ENCODE data around the gene PHPT1. TPM values are rescaled to one million over a fixed set of nuclear protein-coding genes. Genes with fewer than 3 reads are reported as not detected.
"Not testable (repeated sequence)": the region's sequence is repeated elsewhere in the genome, so short reads cannot be mapped to it uniquely, and the experiment has no call there.

The PHPT1 gene
- total RNA-seq, 1 donor from 2014 or later: 49.1 TPM

DNA sequence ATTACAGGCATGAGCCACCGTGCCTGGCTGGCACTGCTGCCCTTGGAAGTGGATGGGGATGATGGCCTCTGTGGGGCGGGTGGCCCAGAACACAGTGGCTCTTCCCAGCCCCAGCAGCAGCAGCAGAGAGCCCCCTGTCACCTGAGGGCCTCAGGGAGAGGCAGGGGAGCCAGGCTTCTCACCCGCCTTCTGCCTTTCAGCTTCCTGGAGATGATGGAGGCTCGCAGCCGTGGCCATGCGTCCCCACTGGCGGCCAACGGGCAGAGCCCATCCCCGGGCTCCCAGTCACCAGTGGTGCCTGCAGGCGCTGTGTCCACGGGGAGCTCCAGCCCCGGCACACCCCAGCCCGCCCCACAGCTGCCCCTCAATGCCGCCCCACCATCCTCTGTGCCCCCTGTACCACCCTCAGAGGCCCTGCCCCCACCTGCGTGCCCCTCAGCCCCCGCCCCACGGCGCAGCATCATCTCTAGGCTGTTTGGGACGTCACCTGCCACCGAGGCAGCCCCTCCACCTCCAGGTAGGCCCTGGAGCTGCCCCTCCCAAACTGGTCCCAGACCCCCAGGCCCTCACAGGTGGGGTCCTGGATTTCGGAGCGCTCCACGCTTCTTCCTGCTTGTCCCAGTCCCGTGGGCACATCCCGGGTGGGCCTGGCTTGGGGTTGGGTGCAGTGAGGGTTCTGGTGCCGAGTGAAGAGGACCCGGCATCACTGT, 11.9 kb upstream of the PHPT1 start:
- DNase-seq (ENCODE audit: low spot score): no peak

- DNase-seq (ENCODE audit: low spot score): not testable (repeated sequence)
Observed at GRCh38 chr9:136837856-136838277, 11.3 kb upstream of the PHPT1 start.

GRCh38 chr9:136838314-136839228, 10.6 kb upstream of the PHPT1 start:
- no peak for DNase-seq (ENCODE audit: low spot score)

DNA sequence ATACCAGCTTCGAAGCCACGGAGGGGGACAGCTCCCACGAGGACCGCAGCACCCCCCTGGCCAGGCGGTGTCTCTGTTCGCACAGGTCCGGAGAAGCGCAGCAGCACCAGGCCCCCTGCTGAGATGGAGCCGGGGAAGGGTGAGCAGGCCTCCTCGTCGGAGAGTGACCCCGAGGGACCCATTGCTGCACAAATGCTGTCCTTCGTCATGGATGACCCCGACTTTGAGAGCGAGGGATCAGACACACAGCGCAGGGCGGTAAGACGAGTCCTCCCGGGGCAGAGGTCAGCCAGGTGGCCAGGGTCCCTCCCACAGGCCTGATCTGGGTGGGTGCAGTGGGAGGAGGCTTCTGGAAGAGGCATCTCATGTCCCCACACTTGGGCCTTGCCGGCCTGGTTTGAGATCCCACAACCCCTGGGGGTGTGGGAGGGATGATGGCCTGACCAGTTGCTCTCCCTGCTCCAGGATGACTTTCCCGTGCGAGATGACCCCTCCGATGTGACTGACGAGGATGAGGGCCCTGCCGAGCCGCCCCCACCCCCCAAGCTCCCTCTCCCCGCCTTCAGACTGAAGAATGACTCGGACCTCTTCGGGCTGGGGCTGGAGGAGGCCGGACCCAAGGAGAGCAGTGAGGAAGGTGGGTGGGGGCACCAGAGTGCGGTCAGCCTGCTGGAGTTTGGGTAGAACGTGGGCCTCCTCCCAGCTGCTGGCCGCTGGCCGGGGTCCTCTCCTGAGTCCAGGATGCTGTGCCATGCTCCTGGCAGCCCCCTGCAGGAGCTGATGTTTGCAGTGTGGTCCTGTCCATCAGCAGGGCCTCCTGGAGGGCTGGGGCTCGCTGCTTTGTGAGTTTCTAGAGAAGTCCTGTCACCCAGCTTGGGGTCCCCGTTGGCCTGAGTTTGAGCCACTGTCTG, 9.7 kb upstream of the PHPT1 start:
- no peak for DNase-seq (ENCODE audit: low spot score)

GRCh38 chr9:136840140-136840876, 8.9 kb upstream of the PHPT1 start:
- DNase-seq (ENCODE audit: low spot score): no peak

DNA sequence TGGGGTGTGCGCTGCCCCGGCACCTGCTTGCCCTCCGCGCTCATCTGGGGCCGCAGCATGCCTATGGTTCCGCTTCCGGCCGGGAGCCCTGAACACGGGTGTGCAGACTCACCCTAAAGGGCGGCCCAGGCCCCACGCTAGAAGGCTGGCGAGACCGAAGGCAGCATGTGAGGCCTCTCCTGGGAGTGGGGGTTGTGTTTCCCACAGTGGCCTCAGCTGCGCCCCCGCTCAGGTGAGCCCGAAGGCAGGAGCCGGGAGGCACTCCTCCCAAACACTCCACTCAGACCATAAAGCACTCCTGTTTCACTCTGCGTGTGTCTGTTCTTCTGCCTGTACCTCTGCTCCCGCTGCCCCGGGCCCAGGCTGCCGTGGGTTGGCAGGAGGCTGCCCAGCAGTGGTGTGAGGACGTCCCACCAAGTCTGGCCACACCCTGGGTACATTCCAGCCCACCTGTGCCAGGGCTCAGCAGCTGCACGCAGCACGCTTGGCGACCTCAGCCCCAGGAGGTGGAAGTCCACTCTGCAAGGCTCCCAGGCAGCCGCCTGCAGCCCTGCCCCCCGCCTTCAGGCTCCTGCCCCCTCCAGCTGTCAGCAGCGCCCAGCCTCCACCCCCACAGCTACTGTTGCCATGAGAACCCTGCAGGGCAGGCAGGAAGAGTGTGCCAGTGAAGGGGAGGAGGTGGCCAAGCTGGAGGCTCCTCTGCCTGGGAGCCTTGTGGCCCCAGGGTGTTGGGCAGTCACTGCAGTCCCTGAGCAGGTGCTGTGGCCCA, 8.1 kb upstream of the PHPT1 start:
- DNase-seq (ENCODE audit: low spot score): peak; percentile 73

GRCh38 chr9:136841646-136842379, 7.4 kb upstream of the PHPT1 start:
- not testable (repeated sequence) for DNase-seq (ENCODE audit: low spot score)

DNA sequence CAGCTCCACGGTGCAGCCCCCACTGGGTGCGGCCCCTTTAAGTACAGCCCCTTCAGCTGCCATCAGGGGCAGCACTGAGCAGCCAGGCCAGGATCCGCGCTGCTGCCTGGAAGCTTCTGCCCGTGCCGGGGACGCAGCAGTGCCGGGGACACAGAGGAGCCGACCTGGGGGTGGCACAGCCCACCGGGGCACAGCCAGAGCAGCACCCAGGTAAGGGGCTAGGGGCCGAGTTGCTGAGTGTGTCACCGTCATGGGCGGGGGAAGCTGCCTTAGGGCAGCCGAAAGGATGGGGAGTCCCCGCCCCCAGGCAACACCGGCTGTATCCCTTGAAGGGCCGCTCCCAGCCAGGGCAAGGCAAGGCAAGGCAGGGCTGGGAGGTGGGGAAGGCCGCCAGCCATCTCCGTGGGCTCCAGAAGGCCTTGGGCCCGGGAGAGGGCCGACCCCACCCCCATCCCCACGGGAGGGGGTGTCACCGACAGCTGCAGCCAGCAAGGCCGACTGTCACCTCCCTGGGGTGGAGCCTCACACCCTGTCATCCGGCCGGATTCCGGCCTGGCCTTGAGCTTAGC, 6.7 kb upstream of the PHPT1 start, which contains the start of gene AJM1:
Gene AJM1, plus strand, starts transcription at position 99 of the 569 bp plus-strand sequence. CDS start 1,937 bp downstream, outside the sequence.
- peak; percentile 88 for DNase-seq (ENCODE audit: low spot score)

- DNase-seq (ENCODE audit: low spot score): not testable (repeated sequence)
Observed at GRCh38 chr9:136843159-136843800, 5.9 kb upstream of the PHPT1 start.

DNA sequence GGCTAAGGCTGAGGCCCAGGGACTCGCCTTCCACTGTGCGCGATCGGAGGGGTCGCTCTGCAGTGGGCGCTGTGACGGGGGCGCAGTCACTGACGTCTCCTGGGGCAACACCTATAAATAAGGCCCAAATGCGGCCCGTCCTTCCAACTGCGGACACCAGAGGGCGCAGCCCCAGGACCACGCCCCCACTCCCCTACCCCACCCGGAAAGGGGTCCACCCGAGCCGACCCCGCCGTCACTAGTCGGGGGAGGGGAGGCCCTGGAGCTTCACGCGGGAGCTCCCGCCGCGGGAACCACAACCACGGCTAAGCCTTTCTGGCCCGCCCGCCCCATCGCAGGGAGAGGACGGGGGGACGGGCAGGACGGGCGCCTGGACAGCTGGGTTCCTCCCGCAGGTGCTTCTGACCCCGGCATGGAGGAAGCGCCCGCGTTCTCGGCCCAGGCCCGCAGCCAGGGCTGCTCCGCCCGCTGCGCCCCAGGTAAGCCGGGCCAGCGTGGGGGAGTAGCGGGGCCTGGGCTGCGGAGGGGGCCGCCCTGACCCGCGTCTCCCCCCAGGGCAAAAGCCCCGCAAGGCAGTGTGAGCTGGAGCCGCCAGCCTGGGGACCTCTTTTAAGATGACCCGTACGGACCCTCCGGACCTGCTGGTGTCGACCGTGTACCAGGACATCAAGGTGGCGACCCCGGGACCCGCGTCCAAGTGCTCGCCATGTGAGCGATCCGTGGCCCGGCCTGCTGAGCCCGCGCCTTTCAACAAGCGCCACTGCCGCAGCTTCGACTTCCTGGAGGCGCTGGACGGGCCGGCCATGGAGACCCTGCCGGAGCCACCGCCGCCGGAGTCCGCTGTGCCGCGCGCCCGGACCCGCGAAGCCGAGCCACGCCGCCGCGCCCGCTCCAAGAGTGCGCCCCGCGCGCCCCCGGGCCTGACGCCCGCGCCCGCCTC, 5.1 kb upstream of the PHPT1 start:
- DNase-seq (ENCODE audit: low spot score): not testable (repeated sequence)

DNA sequence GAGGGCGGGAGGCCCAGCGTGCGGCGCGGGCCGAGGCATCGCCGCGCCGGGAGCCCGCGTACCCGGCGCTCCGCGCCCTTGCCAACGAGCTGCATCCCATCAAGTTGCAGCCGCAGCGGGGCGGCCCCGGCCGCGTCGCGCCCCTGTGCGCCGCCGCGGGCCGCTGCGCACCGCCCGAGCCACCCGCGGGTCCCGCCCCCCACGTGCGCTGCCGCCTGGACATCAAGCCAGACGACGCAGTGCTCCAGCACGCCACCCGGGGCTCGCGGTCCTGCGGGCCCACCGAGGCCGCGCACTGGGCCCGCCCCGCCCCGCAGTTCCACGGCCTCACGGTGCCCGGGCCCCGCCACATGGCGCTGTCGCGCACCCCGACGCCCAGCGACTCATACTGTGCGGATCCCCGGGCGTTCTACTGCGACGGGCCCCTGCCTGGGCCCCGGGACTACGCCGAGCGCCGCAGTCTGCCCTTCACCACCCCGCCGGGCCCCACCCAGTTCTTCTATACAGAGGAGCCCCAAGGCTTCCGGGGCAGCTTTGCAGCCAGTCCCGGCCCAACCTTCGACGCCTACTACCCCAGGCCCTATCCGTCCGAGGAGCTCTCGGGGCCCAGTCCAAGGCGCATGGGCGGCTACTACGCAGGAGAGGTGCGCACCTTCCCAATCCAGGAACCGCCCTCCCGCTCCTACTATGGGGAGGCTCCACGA, 4.3 kb upstream of the PHPT1 start:
- no peak for DNase-seq (ENCODE audit: low spot score)

- no peak for DNase-seq (ENCODE audit: low spot score)
Observed at GRCh38 chr9:136845465-136846260, 3.5 kb upstream of the PHPT1 start.

DNA sequence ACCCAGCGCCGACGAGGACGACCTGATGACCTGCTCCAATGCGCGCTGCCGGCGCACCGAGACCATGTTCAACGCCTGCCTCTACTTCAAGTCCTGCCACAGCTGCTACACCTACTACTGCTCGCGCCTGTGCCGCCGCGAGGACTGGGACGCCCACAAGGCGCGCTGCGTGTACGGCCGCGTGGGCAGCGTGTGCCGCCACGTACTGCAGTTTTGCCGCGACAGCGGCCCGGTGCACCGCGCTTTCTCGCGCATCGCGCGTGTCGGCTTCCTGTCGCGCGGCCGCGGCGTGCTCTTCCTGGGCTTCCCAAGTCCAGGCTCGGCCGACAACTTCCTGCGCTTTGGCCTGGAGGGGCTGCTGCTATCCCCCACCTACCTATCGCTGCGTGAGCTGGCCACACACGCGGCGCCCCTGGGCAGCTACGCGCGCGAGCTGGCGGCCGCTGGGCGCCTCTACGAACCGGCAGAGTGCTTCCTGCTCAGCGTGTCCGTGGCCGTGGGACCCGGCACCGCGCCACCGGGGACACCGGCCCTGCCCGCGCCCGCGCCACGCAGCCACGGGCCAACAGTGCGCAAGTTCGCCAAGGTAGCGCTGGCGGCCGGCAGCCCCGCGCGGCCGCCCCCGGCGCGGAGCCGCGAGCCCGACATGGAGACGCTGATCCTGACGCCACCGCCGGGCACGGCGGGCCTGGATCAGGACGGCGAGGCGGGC, 2.7 kb upstream of the PHPT1 start:
- no peak for DNase-seq (ENCODE audit: low spot score)

DNA sequence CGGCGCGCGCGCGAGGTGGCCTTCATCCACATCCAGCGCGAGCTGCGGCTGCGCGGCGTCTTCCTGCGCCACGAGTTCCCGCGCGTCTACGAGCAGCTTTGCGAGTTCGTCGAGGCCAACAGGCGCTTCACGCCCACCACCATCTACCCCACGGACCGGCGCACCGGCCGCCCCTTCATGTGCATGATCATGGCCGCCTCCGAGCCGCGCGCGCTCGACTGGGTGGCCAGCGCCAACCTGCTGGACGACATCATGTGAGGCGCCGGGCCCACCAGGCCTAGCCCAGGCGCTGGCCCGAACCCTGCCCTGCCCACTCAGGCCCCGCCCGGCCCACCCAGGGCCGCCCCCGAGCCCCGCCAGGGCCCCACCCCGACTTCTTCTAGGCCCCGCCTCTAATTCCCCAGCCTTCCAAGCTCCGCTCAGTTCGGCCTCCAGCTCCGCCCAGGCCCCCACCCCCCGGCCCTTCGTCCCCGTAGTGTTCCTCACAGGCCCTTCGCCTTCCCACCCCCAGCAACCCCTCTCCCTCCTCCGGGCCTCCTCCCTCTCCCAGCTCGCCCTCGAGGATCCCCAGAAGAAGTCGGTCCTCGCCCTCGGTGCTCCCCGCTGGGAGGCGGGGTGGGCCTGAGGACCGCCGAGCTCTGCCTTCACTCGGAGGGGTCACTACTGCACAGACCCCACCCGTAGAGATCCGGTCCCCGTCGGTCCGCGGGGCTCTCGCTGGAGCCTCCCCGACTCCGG, 2.0 kb upstream of the PHPT1 start:
- DNase-seq (ENCODE audit: low spot score): peak; percentile 90
